H1 (cell line): ENCODE measurements around the gene GRIK4. TPM values are rescaled to one million over a fixed set of nuclear protein-coding genes. Genes with fewer than 3 reads are reported as not detected.

Source experiments
- ATF3 ChIP-seq: IDR thresholded peaks from 2 replicates; pipeline ENCODE4 v1.6.1; 2011; ENCODE audit warnings: low read depth, mild to moderate bottlenecking, low read length; ENCODE audit not compliant: insufficient read depth
- BCL11A ChIP-seq, 2 experiments: IDR thresholded peaks; one replicate each; pipeline ENCODE4 v1.6.1; 2011; ENCODE audit warnings: low read depth in 2 of 2, low read length in 2 of 2, mild to moderate bottlenecking in 2 of 2
- CTCF ChIP-seq, 3 experiments: IDR thresholded peaks; 1 replicate in 2 of 3; 2 replicates in 1 of 3; pipeline versions ENCODE4 v1.5.1 to v1.6.1; 2011; ENCODE audit warnings: low read length in 3 of 3, mild to moderate bottlenecking in 3 of 3, inconsistent platforms in 2 of 3, low read depth in 1 of 3, moderate library complexity in 1 of 3; ENCODE audit not compliant: insufficient read depth in 1 of 3; ENCODE audit errors: control extremely low read depth in 1 of 3
- EP300 ChIP-seq, 2 experiments: IDR thresholded peaks; 1 replicate in 1 of 2; 2 replicates in 1 of 2; pipeline ENCODE4 v1.6.1; 2011 to 2012; ENCODE audit warnings: low read depth in 2 of 2, low read length in 2 of 2, mild to moderate bottlenecking in 2 of 2, borderline replicate concordance in 1 of 2, inconsistent platforms in 1 of 2, moderate library complexity in 1 of 2
- KDM5A ChIP-seq: fragments of 200-600 bp; IDR thresholded peaks from 2 replicates; pipeline ENCODE4 v1.7.1; 2012; ENCODE audit warnings: mild to moderate bottlenecking, low read length, inconsistent platforms, mixed read lengths
- polyA plus RNA-seq, 7 experiments: library from polyadenylated mRNA; depleted of rRNA in 3 of 7; stranded (reverse) in 5 of 7; unstranded in 2 of 7; fragments of >200 nt in 5 of 7; fragments of 200-250 nt in 2 of 7; gene quantifications; 1 replicate in 5 of 7; 2 replicates in 1 of 7; 4 replicates in 1 of 7; pipeline versions ENCODE4 v1.2.1 to v1.2.3, GENCODE V29; 2011 to 2013; ENCODE audit warnings: missing spikeins in 2 of 7, mixed read lengths in 2 of 7
- total RNA-seq: library from RNA; stranded (reverse); fragmentation: NEBNext Ultra II Directional; extraction: Animal tissue kit (Norgen Biotek cat#: 25700); gene quantifications from 2 replicates; pipeline ENCODE4 v1.2.1, GENCODE V29; 2021

The GRIK4 gene
- total and polyA plus RNA-seq, 2 of the 8 experiments (the other 6 are each of a cell fraction or from before 2014, with no cell fraction given): 1.2 to 2.9 TPM

GRCh38 chr11:120532082-120532831 lies 20.7 kb downstream of the GRIK4 start (continued):
- TF ChIP-seq ATF3 (no peak), KDM5A (no peak), EP300 (IDR thresholded peaks at IDR 0.05; ENCODE audit: borderline replicate concordance in 1 of 2, low read depth in 2 of 2, low read length in 2 of 2) (no peak), CTCF (IDR thresholded peaks at IDR 0.05; ENCODE audit: control extremely low read depth in 1 of 3, insufficient read depth in 1 of 3, low read depth in 1 of 3, low read length in 3 of 3) (no peak), BCL11A (IDR thresholded peaks at IDR 0.05; ENCODE audit: low read depth in 2 of 2, low read length in 2 of 2) (no peak)
